ENCODE data around the gene PFDN4. TPM values are rescaled to one million over a fixed set of nuclear protein-coding genes. Genes with fewer than 3 reads are reported as not detected.
A peak's percentile ranks its signal among the peaks of the same experiment; 100 is the strongest.
"Not testable (repeated sequence)": the region's sequence is repeated elsewhere in the genome, so short reads cannot be mapped to it uniquely, and the experiment has no call there.

PFDN4 gene
- polyA plus RNA-seq, 3 donors from 2014 or later: 33.2 to 93.9 (median 43.6) TPM

GRCh38 chr20:54217762-54218161 is 9.9 kb downstream of the PFDN4 start:
- peaks cover 0 to 18% (median 6%) of the 10 kb centered on the region in 3 donors for H3K36me3 Mint-ChIP-seq
- peaks cover 17 to 25% of the 10 kb centered on the region in 2 donors for H3K4me1 Mint-ChIP-seq
- no peaks in the 10 kb centered on the region for H3K9me3 Mint-ChIP-seq
- no peak overlapping the region for H3K4me3 Mint-ChIP-seq
- no peak for DNase-seq
- H3K27ac Mint-ChIP-seq: no peak overlapping the region
- no peaks in the 10 kb centered on the region for H3K27me3 Mint-ChIP-seq (ENCODE audit: low read depth in 3 of 3)

DNA sequence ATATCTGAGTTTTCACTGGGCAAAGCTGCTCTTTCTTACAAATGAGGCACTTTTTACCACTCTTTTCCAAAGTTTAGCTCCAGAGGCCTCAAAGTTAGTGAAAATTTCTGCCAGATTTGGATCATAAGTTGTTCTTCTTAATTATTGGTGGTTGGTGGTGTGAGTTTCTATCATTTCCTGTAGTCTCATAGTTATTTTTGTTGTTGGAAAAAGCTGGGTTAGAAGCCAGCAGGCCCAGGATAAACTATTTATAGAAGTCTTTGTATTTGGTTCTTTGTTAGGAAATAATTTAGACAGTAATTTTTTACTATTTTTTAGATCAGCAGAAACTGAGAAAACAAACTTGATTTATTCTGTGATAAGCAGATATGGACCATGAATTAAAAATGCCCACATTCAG is 10.6 kb downstream of the PFDN4 start:
- Mint-ChIP-seq H3K27me3 (ENCODE audit: low read depth in 3 of 3) (no peaks in the 10 kb centered on the region), H3K36me3 (peaks cover 0 to 18% (median 6%) of the 10 kb centered on the region in 3 donors), H3K4me3 (no peak overlapping the region), H3K27ac (no peak overlapping the region), H3K9me3 (no peaks in the 10 kb centered on the region), H3K4me1 (peaks cover 17 to 22% of the 10 kb centered on the region in 2 donors)
- no peak for DNase-seq

DNA sequence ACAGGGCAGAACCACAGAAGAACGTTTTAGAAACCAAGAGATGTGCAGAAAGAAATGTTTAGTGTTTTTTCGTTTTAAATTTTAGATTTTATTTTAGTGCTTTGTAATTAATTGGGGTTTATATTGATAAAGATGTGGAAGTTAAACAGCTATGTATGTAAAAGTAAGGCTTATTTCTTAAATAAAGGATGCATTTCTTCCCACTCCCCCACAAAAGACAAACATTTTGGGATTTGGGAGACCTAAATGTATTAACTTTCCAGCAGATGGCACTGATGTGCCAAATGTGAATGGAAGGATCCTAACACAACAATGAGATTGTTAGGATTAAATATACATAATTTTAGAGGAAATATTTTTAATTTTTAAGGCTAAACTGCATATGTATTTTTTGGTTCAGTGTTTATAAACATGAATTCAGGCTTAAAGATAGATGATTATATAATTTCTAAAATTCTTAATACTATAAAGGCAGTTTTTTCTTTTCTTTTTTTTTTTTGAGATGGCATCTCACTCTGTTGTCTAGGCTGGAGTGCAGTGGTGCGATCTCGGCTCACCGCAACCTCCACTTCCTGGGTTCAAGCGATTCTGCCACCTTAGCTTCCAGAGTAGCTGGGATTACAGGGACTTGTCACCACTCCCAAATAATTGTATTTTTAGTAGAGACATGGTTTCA is 12.0 kb downstream of the PFDN4 start:
- no peaks in the 10 kb centered on the region for H3K27me3 Mint-ChIP-seq (ENCODE audit: low read depth in 3 of 3)
- H3K36me3 Mint-ChIP-seq: peaks cover 0 to 18% (median 6%) of the 10 kb centered on the region in 3 donors
- DNase-seq: no peak
- no peaks in the 10 kb centered on the region for H3K9me3 Mint-ChIP-seq
- H3K4me1 Mint-ChIP-seq: peaks cover 17 to 18% of the 10 kb centered on the region in 2 donors
- H3K27ac Mint-ChIP-seq: no peak overlapping the region
- no peak overlapping the region for H3K4me3 Mint-ChIP-seq

GRCh38 chr20:54220722-54221121 is 12.8 kb downstream of the PFDN4 start:
- Mint-ChIP-seq H3K4me1 (peaks cover 17 to 18% of the 10 kb centered on the region in 2 donors), H3K36me3 (peaks cover 0 to 16% (median 6%) of the 10 kb centered on the region in 3 donors), H3K4me3 (no peak overlapping the region), H3K9me3 (no peaks in the 10 kb centered on the region), H3K27ac (peak overlapping the region in 2 of 6 donors; percentile 25 to 82), H3K27me3 (ENCODE audit: low read depth in 3 of 3) (no peaks in the 10 kb centered on the region)
- no peak for DNase-seq

DNA sequence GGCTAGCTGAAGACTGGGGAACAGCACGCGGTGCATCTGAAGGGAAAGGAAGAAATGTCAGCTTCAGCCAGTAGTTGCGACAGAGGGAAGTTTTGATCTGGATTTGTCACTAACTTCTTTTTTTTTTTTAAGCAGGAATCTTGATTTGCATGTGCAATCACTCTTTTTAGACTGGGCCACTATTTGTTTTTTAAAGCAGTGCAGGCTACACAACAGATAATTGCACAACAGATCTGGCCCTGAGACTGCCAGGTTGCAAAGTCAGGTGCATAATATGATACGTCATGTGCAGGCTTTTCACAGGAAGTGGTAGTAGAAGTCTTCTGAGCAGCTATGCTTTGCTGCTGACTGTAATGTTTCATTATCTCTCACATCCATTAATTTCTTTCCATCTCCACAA is 13.5 kb downstream of the PFDN4 start:
- Mint-ChIP-seq H3K36me3 (peaks cover 0 to 11% (median 6%) of the 10 kb centered on the region in 3 donors), H3K9me3 (no peaks in the 10 kb centered on the region), H3K4me1 (peaks cover 17 to 18% of the 10 kb centered on the region in 2 donors), H3K27ac (peak overlapping the region; percentile 24 to 84 (median 78)), H3K4me3 (no peak overlapping the region), H3K27me3 (ENCODE audit: low read depth in 3 of 3) (peaks cover 0 to 1% (median 0%) of the 10 kb centered on the region in 3 donors)
- DNase-seq: peak in 2 of 3 donors; percentile 13 to 18

- peaks cover 17 to 18% of the 10 kb centered on the region in 2 donors for H3K4me1 Mint-ChIP-seq
- no peaks in the 10 kb centered on the region for H3K9me3 Mint-ChIP-seq
These were observed 14.4 kb downstream of the PFDN4 start for GRCh38 chr20:54221996-54222890.

DNA sequence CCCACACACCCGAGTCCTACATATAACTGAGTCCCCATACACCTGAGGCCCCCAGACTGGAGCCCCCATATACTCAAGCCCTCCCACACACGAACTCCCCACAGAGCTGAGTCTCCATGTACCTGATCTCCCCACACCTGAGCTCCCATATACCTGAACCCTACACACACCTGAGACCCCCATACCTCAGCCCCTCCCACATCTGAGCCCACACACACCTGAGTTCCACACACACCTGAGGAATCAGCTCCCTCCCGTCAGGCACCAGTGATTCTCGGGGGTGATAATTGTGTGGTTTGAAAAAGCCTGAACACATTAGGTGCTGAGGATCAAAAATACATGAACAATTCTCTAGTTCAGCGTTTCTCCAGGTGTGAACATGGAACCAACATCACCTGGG is 15.4 kb downstream of the PFDN4 start:
- DNase-seq: no peak
- Mint-ChIP-seq H3K4me1 (peaks cover 17 to 18% of the 10 kb centered on the region in 2 donors), H3K36me3 (no peaks in the 10 kb centered on the region), H3K27me3 (ENCODE audit: low read depth in 3 of 3) (peaks cover 0 to 2% (median 0%) of the 10 kb centered on the region in 3 donors), H3K9me3 (no peaks in the 10 kb centered on the region), H3K27ac (no peak overlapping the region), H3K4me3 (no peak overlapping the region)

More at GRCh38 chr20:54221996-54222890, 14.4 kb downstream of the PFDN4 start:
- Mint-ChIP-seq H3K27me3 (ENCODE audit: low read depth in 3 of 3) (peaks cover 0 to 2% (median 0%) of the 10 kb centered on the region in 3 donors), H3K4me3 (no peak overlapping the region), H3K27ac (peak overlapping the region in 4 of 6 donors; percentile 24 to 84 (median 78)), H3K36me3 (peaks cover 0 to 6% (median 1%) of the 10 kb centered on the region in 3 donors)
- DNase-seq: no peak

- no peak overlapping the region for H3K4me3 Mint-ChIP-seq
These were observed 15.9 kb downstream of the PFDN4 start for GRCh38 chr20:54223751-54224150.

GRCh38 chr20:54224642-54225041 is 16.8 kb downstream of the PFDN4 start:
- not testable (repeated sequence) for H3K9me3 Mint-ChIP-seq; H3K36me3 Mint-ChIP-seq; H3K4me3 Mint-ChIP-seq; H3K27me3 Mint-ChIP-seq (ENCODE audit: low read depth in 3 of 3); DNase-seq; H3K27ac Mint-ChIP-seq
- peaks cover 17 to 18% of the 10 kb centered on the region in 2 donors for H3K4me1 Mint-ChIP-seq

More at GRCh38 chr20:54223751-54224150, 15.9 kb downstream of the PFDN4 start:
- H3K36me3 Mint-ChIP-seq: no peaks in the 10 kb centered on the region
- H3K9me3 Mint-ChIP-seq: peaks cover 0 to 2% (median 0%) of the 10 kb centered on the region in 6 donors
- peaks cover 17 to 18% of the 10 kb centered on the region in 2 donors for H3K4me1 Mint-ChIP-seq
- DNase-seq: no peak
- H3K27me3 Mint-ChIP-seq (ENCODE audit: low read depth in 3 of 3): peaks cover 0 to 2% (median 0%) of the 10 kb centered on the region in 3 donors
- no peak overlapping the region for H3K27ac Mint-ChIP-seq

DNA sequence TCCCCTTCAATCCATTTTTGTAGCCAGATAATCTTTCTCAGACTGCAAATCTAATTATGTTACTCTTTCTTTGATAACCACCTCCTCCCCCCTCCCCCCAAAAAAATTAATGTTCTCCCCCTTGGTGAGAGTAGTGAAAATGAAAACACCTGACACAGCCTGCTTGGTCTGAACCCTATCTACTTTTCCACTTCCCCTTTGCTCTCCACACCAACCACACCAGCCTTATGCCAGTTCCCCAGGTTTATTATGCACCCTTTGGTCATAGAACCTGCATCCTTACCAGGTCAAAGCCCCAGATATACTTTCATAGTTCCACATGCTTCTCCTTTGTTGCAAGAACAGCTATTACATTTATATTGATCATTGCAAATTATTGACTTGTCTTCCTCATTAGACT is 19.4 kb downstream of the PFDN4 start:
- no peak overlapping the region for H3K27ac Mint-ChIP-seq
- peaks cover 0 to 2% (median 0%) of the 10 kb centered on the region in 3 donors for H3K27me3 Mint-ChIP-seq (ENCODE audit: low read depth in 3 of 3)
- DNase-seq: no peak
- H3K36me3 Mint-ChIP-seq: no peaks in the 10 kb centered on the region
- H3K4me1 Mint-ChIP-seq: peaks cover under 1 to 3% of the 10 kb centered on the region in 2 donors
- peaks cover 0 to 2% (median 0%) of the 10 kb centered on the region in 6 donors for H3K9me3 Mint-ChIP-seq
- no peak overlapping the region for H3K4me3 Mint-ChIP-seq

- peaks cover 0 to 4% (median under 1%) of the 10 kb centered on the region in 6 donors for H3K9me3 Mint-ChIP-seq
- no peaks in the 10 kb centered on the region for H3K4me1 Mint-ChIP-seq
- no peak overlapping the region for H3K27ac Mint-ChIP-seq
- DNase-seq: no peak
- no peaks in the 10 kb centered on the region for H3K36me3 Mint-ChIP-seq
- H3K4me3 Mint-ChIP-seq: no peak overlapping the region
- H3K27me3 Mint-ChIP-seq (ENCODE audit: low read depth in 3 of 3): peaks cover 0 to 2% (median 0%) of the 10 kb centered on the region in 3 donors
These were observed 19.9 kb downstream of the PFDN4 start for GRCh38 chr20:54227751-54228150.

DNA sequence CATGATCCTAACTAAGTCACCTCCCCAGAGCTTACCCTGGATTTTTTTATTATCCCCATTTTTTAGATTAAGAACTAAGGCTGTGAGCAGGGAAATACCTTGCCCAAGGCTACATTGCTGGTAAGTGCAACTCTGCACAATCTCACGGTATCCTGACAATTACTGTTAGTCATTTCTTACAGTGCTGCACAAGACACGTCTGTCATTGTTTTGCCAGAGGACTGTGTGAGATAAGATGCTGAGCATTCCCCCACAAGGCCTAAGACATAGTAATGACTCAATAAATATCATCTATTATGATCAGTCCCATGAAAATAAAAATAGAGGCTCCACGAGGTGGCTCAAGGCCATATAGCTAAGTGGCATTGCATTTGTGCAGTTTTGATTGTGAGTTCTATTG is 21.0 kb downstream of the PFDN4 start:
- Mint-ChIP-seq H3K9me3 (peaks cover 0 to 4% (median under 1%) of the 10 kb centered on the region in 6 donors), H3K4me1 (no peaks in the 10 kb centered on the region), H3K36me3 (no peaks in the 10 kb centered on the region), H3K27me3 (ENCODE audit: low read depth in 3 of 3) (peaks cover 0 to 2% (median 0%) of the 10 kb centered on the region in 3 donors), H3K27ac (no peak overlapping the region), H3K4me3 (no peak overlapping the region)
- DNase-seq: no peak

- H3K4me3 Mint-ChIP-seq: no peak overlapping the region
- H3K27me3 Mint-ChIP-seq (ENCODE audit: low read depth in 3 of 3): peaks cover 0 to 2% (median 0%) of the 10 kb centered on the region in 3 donors
- no peak for DNase-seq
- no peak overlapping the region for H3K27ac Mint-ChIP-seq
- no peaks in the 10 kb centered on the region for H3K4me1 Mint-ChIP-seq
- H3K9me3 Mint-ChIP-seq: peaks cover 0 to 4% (median under 1%) of the 10 kb centered on the region in 6 donors
- H3K36me3 Mint-ChIP-seq: no peaks in the 10 kb centered on the region
These were observed 21.8 kb downstream of the PFDN4 start for GRCh38 chr20:54229566-54230160.
